GM20431 (cell line): Measurements from ENCODE around the gene BANK1.

Experiments
- in situ Hi-C: fragments of 300-500 bp; cut with MseI, MboI; formaldehyde crosslinking; loops from one replicate; pipeline ENCODE4 v1.15.0; 2020; ENCODE audit warnings: low sequenced_read_pairs; ENCODE audit not compliant: unreplicated experiment

Gene BANK1

GRCh38 chr4:101954351-101954750 lies 163.8 kb downstream of the BANK1 start:
- in situ Hi-C loops, result no loop called here

DNA sequence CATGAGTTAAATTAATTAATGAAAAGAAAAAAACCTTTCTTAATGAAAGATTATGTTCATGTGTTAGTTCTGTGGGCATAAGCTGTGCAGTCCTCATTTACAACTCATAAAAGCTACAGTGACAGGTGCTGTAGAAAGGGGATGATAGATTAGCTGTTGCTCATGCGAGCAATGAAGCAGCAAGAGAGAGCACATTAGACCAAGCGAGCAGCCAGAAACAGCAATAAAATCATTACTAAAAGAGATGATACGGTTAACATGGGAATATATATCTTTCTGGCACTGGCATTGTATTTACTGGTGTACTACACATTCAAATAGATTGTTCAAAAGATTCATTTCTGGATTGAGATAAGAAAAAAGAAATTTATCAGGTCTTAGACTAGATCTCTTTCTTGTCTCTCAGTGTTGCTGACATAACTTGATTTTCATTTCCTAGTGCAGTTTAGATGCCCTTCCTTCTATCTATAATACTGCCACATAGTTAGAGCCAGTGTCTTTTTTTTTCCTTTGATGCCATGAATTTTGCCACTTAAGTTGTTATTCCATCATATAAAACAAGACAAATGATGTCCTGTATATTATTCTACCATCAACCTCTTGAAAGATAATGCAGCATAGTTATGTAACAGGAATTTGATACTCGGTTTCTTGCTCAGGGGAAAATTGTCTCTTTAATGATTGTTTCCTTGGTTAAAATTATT lies 164.6 kb downstream of the BANK1 start:
- in situ Hi-C loops, result no loop called here

DNA sequence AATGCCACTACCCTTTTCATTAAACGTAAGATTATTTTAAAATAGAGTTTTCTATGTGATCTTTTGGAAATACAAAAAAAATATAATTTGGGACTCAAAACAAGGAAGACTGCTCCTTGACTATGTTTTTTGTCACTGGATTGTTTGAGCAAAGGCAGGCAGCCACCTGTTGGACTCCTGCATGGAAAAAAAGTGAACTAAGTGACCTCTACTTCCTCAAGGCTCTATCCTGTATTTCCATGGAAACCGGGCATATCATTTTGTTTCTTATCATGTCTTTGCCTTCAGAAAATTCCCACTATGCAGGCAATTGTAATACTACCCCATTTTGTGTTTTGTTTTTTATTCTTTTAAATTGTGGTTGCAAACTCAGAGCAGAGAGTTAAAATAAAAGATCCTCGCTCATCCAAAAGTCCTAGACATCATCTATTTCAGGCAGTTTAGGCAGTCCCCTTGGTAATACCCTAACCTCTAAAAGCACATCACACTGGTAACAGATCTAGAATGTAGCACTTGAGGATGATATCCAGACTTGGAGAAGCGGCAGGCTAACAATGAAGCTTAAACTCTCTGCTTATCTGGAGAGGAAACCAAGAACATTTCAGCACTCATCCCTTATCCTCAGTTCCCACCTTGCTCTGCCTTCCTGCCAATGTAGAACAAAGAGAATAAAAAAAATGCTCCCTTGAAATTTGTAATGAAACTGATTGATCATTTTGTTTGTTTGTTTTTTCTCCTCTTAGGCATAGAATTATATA lies 165.7 kb downstream of the BANK1 start:
- in situ Hi-C loops, result no loop called here

- in situ Hi-C loops, result no loop called here
These were observed 168.0 kb downstream of the BANK1 start for GRCh38 chr4:101958547-101958946.

DNA sequence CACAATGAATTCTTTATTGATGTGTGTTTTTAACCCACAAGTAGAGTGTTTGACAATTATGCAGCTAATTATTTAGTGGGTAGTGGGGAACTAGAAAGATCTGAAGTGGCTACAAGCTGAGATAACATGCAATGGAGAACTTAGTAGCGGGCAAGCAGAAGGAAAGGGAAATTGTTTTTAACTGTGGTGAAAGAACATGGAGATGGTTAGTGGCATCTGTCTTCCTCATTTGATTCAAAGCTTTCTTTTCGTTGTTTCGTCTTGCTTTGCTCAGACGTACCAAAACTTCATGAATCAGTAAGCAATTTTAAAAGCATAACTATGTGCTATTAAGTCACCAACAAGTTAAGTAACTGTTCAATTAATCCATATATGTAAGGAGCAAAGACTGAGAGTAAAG lies 169.9 kb downstream of the BANK1 start:
- in situ Hi-C loops, result no loop called here

DNA sequence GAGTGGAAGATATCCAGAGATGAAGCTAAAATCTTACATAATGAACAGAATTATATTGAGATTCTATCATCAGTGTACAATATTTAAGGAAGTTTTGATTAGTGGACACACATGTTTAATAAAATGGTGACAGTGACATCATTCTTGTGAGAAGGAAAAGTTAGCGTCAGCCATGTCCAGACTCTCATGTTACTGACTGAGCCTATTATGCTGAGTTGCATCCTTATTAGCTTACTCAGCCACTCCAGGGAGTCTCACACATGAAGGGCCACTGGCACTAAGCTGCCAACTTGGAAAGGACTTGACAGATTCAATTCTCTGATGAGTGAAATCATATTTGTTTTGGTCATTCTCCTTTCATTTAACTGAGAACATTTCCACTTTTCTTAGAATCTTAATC lies 170.6 kb downstream of the BANK1 start:
- in situ Hi-C loops, result no loop called here

DNA sequence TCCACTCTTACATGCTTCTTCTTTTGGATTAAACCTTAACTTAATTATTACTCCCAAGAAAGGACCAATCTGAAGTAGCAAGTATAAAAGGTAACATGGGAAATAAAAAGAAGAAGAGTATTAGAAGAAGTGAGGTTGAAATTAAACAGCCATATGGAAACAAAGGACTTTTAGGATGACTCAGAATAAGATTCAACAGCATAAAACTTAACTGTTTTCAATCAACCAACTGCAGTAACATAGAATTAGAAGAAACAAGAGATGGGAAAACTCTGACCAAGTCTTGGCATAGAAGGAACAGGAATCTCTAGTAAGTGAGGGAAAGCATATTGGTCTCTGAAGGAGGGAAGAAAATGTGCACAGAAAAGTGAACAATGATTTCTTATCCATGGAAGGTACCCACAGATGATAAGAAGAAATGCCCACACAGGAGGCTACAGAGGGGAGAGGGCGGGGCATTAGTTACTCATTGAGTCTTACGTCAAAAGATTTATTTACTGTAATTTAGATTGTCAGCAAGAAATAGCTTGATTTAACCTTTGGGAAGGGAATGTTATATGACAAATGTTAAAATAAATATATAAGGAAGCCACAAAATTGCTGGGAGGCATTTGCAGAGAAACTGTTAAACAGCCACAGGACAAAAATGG lies 177.3 kb downstream of the BANK1 start:
- in situ Hi-C loops, result no loop called here

- in situ Hi-C loops, result no loop called here
These were observed 177.8 kb downstream of the BANK1 start for GRCh38 chr4:101968364-101968763.

GRCh38 chr4:101969965-101970364 lies 179.4 kb downstream of the BANK1 start:
- in situ Hi-C loops, result no loop called here

GRCh38 chr4:101970547-101971155 lies 180.1 kb downstream of the BANK1 start:
- in situ Hi-C loops, result no loop called here

DNA sequence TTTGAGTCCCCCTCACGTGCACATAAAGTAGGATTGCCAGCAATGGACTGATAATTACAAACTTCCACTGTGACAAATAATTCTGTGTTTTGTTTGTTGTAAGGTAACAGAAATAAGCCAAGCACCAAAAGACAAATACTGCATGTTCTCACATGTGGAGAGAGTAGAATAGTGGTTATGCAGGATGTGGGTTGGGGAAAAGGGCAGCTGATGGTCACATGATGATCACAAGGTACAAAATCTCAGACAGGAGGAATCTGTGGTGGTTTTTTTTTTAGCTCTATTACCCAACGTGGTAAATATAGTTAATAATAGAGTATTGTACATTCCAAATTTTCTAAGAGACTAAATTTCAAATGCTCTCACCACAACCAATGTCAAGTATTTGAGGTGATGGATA lies 182.3 kb downstream of the BANK1 start:
- in situ Hi-C loops, result no loop called here

GRCh38 chr4:101973361-101973760 lies 182.8 kb downstream of the BANK1 start:
- in situ Hi-C loops, result no loop called here

DNA sequence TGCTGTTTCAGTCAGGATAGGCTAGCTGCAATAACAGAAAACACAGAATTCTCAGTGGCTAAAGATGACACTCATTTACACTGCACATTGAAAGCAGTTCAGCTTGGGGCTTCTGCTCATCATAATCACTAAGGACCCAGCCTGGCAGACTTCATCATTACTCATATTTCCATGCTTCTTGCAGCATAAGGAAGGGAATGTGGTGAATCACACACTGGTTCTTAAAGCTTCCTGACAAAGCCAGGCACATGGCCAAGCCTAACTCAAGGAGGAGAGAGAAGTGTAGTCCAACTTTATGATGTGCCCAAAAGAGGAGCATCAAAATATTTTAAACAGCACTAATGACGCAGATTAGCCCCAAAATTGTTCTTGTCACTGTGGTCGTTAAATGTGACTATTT lies 186.5 kb downstream of the BANK1 start:
- in situ Hi-C loops, result no loop called here

DNA sequence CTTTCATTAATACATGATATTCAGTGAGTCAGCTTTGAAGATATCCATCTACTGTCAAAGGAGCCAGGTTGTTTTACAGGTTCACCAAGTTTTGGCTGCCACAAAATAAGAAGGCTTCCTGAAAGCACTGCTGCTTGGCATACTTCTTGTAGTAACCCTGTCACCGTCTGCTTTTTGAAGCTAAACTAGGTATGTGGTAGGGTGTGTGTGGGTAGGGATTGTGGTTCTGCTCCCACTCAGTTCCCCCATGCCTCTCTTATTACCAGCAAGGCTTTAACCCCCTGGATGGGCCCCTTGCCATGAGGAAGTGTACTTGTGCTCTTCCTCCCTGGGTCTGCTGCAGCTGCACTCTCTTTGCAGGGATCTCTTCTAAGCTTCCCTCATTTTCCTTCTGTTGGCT lies 191.2 kb downstream of the BANK1 start:
- in situ Hi-C loops, result no loop called here

DNA sequence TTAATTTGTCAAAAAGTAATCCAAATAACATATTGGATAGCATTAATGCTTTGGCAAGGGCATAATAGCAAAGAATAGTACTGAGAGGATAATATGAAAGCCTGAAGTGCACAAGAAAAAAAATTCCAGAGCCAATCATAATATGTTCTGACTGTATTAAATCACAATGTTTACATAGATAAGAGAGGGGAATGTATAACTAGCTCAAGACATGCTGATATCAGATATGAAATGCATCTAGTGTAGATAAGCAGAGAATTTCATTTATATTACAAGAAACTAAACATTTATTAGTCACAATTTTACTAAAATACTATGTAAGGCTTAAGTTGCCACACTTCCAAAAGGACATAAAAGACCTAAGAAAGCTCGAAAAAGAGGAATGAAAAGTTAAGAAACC lies 193.3 kb downstream of the BANK1 start:
- in situ Hi-C loops, result no loop called here

GRCh38 chr4:101987623-101988243 lies 197.2 kb downstream of the BANK1 start:
- in situ Hi-C loops, result no loop called here

- in situ Hi-C loops, result no loop called here
These were observed 199.0 kb downstream of the BANK1 start for GRCh38 chr4:101989551-101989950.

- in situ Hi-C loops, result no loop called here
These were observed 201.9 kb downstream of the BANK1 start for GRCh38 chr4:101992446-101992845.

- in situ Hi-C loops, result no loop called here
These were observed 202.7 kb downstream of the BANK1 start for GRCh38 chr4:101993002-101993841.
